Embryonic facial prominence (tissue), 1 donor: ENCODE results near the gene ARIH2.
"Not testable (repeated sequence)": the region's sequence is repeated elsewhere in the genome, so short reads cannot be mapped to it uniquely, and the experiment has no call there.

Experiments
- DNase-seq: peaks from one replicate; pipeline ENCODE4 v3.0.0-alpha.2; 2016; ENCODE audit errors: extremely low spot score

The ARIH2 gene

DNA sequence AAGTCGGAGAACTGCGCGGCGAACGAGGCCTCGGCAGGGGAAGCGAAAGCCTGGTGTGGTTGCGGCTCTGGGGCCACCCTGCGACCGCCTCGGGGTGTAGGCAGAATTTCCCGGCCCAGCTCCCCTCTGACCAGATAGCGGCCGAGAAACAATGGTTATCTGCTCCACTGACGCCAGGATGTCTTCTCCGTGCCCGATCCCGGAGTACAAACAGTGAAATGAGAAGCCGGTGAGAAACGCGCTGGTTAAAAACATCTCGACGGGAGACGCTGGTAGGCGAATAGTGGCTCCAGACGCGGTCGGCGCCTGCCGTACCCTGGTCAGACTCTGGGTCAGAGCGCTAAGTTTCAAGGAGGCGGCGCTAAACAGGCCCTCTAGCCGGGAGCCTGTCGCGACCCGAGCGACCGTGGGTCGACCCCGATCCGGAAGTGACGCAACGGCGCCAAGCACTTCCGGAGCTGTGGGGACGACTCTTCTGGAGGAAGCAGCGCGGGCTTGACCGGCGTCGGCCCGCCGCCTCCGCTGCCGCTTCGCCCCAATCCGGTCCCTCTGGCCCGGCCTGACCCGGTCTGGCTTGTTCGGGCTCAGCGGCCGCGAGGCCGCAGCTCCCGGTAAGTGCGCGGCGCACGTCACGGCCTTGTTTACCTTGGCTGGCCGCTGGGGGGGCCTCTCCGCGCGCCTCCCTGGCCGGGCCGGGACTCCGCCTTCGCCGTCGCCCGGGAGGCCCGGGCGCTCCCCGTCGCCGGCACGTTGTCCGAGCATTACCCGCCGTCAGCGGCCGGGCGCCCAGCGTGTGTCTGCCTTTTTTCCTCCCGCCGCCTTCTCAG is at the start of gene ARIH2:
ARIH2 (plus strand) TSS at position 455 of the 827 bp plus-strand sequence. CDS start 8,717 bp downstream, outside the sequence.
- DNase-seq = peak; percentile 82

DNA sequence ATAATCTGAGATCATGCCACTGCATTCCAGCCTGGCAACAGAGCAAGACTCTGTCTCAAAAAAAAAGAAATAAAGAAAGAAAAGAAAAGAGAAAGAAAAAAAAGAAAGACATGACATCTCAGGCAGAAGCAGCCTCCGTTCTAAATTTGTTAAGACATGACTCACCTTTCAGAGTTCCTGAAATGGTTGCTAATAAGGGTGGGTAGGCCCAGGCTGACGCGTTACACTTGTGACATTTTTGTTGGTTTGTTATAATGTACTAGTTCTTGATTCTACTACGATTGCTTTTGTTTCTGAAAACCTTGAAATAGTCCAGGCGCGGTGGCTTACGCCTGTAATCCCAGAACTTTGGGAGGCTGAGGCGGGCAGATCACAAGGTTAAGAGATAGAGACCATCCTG is 41.0 kb upstream of the ARIH2 start:
- no peak for DNase-seq

DNA sequence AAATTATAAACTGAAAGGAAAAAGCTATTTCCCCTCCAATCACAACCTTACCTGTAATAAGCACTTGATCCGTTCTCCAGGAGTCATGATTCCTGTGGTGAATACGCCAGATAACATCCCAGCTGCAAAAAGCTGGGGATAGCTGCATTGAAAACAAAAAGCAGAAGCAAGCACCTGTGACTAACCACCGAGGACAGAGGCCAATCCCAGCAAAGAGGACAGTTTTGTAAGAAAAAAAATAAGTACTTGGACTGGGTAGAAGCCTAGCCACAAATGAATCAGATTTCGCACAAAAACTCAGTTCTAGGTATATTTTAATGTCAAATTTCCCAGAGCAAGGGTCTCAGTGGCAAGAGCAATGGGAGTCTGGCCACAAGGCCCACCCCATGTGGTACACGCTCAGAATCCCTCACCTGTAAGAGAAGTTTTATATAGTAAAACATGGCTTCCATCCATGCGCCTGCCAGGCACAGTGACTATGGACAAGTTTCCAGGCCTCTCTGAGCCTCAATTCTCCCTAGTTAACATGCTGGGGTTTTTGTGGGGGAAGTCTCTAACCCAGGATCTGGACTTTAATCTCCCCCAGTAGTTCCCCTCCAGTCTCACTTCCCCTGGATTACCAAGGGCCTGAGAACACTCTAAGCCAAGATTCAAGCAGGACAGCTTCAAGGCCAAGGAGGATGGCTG is 39.2 kb upstream of the ARIH2 start:
- no peak for DNase-seq

DNA sequence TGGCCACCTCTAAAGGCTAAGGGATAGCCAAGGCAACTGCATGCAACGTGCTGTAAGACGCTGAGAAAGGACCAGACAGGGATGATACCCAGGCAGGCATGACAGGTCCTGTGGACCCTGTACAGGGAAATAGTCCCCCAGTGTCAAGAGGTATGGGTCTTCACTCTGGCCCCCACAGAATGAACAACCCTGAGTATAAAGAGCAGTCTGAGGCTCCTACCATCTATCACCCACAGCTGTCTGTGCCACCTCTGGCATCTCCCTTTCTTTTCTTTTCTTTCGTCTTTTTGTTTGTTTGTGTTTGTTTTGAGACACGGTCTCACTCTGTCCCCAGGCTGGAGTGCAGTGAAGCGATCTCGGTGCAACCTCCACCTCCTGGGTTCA is 38.7 kb upstream of the ARIH2 start:
- no peak for DNase-seq

DNA sequence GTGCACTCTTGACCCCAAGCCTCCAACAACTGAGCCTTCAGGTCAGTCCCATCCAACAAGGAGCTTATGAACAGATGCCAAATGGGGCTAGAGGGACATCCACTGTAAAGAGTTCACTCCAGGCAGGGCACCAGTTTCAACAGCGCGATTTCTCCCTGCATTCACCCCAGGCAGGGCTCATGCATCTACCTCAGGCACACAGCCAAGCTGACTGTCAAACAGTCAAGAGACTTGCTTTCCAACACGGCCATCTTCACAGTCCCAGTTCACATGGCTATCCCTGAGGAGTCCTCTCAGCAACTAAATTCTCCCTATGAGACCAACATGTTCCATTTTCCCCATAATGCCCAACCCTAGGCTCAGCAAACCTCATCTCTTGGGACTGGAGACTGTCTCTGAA is 37.6 kb upstream of the ARIH2 start:
- no peak for DNase-seq

DNA sequence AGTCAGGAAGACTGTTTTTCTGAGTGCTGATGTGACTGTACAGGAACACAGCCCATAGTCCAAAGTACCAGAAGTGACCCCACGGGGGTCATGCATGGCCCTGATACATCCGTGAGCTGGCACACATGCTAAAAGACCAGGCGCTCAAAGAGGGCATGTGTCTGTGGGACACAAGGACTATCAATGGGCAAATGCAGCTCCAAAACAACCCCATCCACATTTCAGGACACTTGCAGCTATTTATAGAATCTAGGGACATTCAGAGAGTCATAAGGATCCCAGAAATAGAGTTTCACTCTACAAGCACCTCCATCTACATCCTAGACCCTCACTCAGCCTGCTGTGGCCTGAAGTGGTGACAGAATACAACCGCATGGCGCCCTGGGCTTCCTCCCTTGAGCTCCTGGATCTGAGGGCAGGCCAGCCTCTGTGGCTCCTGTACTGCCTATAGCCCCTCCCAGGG is 37.0 kb upstream of the ARIH2 start:
- DNase-seq = no peak

DNA sequence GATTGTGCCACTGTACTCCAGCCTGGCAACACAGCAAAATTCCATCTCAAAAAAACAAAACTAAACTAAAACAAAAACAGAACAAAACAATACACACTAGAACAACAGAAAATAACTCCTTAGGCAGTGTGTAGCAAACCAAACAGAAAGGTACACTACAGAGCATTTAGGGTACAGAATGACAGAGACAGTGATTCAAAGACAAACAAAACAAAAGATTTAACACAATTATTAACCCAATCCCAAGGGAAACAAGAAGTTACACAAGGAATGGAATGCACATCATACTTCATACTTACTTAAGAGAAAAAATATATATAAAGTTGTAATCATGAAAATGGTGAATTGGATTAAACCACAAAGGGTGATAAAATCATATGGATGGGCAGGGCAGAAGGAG is 32.9 kb upstream of the ARIH2 start:
- DNase-seq = no peak

DNA sequence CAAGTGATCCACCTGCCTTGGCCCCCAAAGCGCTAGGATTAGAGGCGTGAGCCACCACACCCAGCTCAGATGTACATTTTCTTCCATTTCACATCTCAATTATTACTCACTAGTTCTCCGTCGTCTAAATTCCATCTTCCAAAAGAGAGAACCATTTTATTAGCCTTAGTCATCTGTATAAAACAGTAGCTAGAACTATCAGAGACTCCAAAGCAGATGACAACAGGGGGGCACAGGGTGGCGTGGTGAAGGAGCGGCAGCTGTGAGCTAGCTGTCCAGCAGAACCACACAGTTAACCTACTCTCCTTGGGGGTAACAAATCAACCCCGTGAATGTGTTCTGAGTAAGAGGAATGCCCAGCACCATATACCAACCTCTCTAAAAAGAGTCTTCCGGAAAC is 27.0 kb upstream of the ARIH2 start:
- no peak for DNase-seq

DNA sequence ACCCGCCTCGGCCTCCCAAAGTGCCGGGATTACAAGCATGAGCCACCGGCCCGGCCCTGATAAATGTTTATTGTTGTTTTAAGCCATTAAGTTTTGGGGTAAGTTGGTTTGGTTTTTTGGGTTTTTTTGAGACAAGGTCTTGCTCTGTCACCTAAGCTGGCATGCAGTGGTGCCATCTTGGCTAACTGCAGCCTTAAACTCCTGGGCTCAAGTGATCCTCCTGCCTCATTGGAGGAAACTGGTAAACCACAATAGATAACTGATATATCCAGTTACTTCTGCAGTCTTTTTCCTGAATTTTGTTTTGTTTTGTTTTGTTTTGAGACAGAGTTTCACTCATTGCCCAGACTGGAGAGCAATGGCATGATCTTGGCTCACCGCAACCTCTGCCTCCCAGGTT is 24.1 kb upstream of the ARIH2 start:
- no peak for DNase-seq

DNA sequence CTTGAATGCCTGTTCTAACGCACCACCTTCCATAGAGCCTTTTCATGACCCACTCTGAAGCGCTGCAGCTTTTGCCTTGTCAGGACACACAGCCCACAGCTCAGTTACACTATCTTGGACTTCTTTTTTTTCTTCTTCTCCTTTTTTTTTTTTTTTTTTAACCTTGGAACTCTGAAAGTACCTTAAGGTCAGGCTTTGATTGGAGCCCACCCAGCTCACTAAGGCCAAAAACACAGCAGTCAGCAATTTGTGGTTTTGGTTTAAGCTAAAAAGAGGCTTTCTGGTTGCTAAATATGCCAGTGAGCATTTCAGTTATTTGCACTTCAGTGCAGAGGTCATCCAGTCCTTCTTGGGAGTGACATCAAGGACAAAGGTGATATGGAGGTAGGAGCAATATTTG is 21.7 kb upstream of the ARIH2 start:
- DNase-seq = no peak

DNA sequence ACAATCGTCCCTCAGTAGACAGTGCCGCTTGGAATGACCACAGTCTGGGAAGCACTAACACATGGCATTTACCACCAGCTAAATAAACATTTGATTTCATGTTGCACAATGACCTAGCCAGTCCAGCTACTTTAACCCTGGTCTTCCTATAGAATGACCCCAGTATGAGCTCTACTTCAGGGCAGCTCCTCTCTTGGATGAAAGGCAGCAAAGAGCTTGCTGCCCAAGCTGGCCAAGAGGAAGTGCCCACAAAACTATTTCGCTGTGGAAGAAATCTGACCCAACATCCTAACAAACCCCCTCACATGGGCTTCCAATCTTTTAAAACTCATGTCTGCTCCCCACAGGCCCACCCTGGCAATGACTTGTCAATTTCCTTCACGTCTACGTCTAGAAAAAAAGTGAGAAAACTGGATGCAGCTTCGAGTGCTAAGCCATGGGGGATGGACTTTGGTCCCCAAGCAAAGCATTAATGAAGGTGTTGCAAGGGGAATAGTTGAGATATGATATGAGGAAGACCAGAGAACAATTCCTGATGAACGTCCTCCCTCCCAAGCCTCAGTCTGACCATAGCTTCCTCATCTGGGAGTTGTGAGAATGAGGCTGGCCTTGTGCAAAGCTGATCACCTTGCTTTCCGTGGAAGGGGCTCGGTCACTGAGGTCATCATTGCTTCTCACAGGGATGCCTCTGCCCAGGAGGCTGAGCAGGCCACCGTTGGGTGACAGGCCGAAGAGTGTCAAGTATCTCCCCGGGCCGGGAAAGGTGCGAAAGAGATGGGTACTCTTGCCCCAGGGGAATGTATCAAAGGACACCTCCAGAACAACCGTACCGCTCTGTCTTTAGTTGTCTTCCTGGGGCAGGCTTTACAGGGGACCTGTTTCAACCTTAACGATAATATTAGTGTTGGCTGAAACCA is 20.9 kb upstream of the ARIH2 start:
- no peak for DNase-seq

DNA sequence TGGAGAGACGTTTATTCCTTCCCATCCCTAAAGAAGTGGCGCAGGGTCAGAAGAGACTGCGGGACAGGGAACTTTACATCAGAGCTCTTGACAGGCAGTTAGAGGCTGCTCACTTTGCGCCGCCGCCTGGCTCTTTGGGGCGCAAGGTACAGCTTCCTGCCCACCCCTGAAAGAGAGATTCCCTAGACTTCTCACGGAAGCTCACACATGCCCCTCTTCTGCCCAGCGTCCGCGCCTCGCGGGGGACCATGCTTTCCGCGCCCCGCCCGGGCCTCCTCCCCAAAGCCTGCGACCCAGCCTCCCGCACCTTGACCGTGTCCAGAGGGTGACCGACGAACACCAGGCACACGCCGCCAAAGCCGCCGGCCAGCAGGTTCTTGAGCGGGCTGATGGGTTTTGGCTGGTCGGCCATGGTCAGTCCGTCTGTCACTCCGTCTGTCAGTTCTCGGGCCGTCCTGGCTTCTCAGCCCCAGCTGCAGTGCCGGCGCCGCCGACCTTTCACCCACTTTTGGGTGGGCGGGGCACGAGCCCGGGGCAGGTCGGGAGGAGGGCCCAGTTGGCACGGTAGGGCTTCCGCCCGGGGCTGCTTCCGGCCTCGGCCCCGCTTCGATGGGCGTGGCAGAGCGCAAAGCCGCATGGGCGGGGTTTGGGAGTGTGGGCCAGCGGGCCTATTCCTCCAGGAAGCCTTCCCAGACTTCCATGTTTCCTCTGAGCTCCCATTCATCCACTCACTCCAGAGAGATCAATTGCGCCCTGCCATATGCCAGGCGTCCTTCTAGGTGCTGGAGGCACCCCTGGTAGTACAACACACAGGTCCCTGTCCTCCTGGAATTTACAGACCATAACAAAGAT is 20.0 kb upstream of the ARIH2 start, which contains the start of gene SLC25A20:
SLC25A20 (minus strand) TSS at position 500 of the 852 bp plus-strand sequence; CDS start at position 412, 88 bp downstream.
- no peak for DNase-seq

DNA sequence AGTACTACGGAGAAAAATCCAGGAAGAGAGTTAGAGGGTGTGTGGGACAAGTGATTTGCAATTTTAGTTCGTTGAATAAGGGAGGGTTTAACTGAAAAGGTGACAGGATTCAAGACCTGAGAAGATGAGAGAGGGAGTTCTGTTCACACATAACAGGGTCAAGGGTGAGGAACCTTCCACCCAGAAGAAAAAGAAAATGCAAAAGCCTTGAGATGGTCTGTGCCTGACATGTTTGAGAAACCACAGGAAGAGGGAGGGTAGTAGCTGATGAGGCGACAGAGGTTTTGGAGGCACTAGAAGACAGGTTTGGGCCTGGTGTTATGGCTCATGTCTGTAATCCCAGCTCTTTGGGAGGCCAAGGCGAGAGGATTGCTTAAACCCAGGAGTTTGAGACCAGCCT is 19.4 kb upstream of the ARIH2 start:
- DNase-seq = no peak

DNA sequence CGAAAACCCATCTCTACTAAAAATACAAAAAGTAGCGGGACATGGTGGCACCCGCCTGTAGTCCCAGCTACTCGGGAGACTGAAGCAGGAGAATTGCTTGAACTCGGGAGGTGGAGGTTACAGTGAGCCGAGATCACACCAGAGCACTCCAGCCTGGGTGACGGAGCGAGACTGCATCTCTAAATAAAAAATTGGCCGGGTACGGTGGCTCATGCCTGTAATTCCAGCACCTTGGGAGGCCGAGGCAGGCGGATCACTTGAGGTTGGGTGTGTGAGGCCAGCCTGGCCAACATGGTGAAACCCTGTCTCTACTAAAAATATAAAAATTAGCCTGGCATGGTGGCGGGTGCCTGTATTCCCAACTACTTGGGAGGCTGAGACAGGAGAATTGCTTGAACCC is 11.6 kb upstream of the ARIH2 start:
- DNase-seq = not testable (repeated sequence)

DNA sequence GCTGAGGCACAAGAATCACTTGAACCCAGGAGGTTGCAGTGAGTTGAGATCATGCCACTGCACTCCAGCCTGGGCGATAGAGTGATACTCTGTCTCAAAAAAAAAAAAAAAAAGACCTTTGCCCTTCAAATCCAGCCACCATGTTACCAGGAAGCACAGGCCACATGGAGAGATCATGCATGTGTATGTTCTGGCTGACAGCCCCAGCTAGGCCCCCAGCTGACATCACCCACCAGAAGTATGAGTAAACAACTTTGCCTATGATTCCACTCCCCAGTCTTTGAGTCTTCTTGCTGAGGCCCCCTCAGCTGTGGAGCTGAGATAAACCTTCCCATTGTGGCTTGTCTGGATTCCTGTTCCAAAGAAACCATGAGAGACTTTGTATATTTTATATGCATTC is 3.3 kb upstream of the ARIH2 start:
- no peak for DNase-seq

DNA sequence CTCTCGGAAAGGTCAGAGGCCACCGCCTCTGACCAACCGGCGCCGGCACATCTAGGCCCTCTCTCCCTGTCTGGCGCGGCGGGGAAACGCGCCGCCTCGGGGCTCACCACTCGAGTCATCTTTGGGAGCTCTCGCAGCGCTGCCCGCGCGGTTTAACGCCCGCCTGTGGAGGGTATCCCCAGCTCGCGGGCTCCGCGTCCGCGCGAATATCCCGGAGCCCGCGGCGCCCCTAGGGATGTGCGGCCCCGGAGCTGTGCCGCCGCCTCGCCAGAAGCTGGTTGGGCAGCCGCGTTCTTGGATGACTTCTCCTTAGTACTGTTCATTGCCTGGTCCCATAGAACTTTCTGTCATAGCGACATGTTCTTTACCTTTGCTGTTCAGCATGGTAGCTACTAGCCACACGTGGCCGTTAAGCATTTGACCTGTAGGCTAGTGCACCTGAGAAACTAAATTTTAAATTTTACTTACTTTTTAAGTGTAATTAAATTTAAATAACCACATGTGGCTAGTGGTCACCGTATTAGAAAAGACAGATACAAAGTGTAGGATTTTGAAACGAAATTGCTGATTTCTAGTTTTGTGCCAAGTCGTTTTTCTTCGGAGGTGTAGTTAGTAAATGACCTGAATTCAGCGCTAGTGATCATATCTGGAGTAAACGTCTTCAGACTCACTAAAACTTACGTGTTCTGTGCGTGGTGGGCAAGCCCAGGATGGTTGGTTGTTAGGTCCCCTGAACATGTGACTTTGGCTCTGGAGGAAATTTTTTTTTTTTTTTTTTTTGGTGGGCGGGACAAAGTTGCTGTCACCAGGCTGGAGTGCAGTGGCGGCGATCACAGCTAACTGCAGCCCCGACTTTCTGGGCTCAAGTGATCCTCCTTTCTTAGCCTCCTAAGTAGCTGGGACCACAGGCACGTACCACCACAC is 835 bp downstream of the ARIH2 start:
- DNase-seq = no peak

DNA sequence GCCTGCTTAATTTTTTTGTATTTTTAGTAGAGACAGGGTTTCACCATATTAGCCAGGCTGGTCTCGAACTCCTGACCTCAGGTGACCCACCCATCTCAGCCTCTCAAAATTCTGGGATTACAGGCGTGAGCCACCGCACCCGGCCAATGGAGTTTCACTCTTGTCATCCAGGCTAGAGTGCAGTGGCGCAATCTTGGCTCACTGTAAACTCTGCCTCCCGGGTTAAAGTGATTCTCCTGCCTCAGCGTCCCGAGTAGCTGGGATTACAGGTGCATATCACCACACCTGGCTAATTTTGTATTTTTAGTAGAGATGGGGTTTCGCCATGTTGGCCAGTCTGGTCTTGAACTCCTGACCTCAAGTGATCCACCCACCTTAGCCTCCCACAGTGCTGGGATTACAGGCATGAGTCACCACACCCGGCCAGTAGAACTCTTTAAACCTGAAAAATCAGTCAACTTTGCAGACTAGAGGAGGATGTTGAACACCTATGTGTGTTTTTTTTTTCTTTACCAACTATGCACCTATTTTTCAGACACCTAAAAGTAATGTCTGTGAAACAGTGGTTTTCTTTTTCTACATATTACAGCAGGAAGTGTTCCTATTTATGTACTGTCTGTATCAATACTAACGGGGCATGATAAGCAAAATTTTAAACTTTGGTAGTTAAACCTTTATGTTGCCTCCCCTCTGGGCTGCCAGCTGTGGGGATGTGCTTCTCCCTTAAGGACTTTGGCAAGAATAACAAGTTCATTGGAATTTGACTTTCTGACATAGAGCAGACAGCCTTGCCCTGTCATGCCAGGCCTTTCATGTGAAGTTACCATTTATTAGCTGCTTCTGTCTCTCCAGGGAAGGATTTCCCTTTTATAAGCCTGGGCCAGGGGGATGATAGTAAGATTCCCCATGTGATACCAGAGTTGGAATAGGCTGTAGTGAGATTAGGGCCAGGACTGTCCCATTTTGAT is 8.1 kb downstream of the ARIH2 start:
- no peak for DNase-seq

DNA sequence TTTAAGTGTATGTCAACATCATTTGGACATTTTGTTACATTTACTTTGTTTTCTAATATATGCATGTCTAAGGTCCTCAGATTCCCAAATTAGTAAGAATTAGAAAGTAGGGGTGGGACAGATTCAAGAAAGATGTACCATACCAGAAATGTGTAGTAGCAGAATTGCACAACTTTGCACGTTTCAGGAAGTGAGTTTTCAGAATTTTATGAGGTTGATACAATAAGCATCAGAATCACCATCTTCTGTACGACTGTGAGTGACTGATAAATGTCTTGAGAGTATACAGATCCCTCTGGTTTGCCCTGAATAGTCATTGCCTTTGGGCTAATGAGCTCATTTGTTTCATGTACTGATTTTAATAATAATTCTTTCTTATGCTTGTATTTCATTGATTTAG is 9.3 kb downstream of the ARIH2 start:
- no peak for DNase-seq

DNA sequence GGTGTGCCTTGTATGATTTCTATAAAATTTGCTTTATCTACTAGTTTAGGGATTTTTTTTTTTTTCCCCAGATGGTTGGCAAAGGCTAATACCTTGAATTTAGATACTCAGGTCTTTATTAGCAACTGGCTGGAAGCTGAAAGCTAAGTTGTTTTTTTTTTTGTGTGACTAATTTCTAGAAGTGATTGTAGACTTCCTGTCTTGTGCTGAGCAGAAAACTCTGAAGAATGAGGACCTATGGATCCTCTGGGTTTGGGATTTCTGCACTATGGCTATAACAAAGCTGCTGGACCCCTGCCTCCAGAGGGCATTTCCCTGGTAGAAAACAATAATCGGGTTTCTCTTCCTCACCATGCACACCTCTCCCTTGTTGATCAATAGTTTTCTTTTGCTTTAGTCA is 10.0 kb downstream of the ARIH2 start:
- DNase-seq = no peak
